Effector CD4-positive, alpha-beta T cell (primary cell): ENCODE results near the gene DZIP1L.

Experiments used
- DNase-seq: peaks from one replicate; pipeline ENCODE4 v3.0.0-alpha.2; 2020

Gene DZIP1L

GRCh38 chr3:138030734-138031280 is 84.6 kb downstream of the DZIP1L start:
- DNase-seq, result no peak

GRCh38 chr3:138027821-138028220 is 87.6 kb downstream of the DZIP1L start:
- DNase-seq, result no peak

- DNase-seq, result no peak
Measured at GRCh38 chr3:138025553-138025952, 89.9 kb downstream of the DZIP1L start.

- DNase-seq, result no peak
Measured at GRCh38 chr3:138023754-138024153, 91.7 kb downstream of the DZIP1L start.

DNA sequence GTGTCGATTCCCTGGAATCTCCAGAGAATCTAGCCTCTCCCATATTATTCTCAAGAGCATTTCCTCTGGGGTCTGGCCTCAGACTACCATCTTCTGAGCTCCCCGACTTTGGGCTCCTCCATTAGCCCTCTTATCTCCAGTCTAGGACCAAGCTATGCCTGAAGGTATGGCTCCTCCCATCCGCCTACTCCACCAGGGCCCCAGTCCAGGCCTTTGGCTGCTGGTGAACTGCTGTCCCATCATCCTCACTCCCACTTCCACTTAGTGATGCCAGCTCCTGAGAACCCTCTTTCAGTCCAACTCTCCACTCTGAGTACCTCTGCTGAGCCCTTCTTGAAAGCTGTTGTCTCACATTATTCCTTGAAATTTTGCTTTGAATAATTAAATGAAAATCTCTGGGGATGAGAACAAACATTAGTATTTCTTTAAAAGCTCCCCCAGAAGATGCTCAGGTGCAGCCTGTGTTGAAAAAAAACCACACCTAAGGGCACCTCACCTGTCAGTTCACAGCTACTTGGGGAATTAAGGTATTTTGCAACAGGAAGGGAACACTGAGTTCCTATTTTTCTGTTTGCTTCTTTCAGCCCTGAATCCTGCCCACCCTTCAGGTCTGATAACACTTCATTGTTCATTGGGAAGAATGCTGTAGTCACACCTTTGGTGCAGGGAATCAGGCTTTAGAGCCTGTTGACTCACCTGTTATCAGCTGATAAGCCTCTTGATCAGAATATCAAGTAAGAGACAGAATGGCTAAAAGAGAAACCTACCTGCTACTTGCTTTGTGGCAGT is 95.9 kb downstream of the DZIP1L start:
- DNase-seq, result no peak

GRCh38 chr3:138016065-138016464 is 99.3 kb downstream of the DZIP1L start:
- DNase-seq, result no peak

DNA sequence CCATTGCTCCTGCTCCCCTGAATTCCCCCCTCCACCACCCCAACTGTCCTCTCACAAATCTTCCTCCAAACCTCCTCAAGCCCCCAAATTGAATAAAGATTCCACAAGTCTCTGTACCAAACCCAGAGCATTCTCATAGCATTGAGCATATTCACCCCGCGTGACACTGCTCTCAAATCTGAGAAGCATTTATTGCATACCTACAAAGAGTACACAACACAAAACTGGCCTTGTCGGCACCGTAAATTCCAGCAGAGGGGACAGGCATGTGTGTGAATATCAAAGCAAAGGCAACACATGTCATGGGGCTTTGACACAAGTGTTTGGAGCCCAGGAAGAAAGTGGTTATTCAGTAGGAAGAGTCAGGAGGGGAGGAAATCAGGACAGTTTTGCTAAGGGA is 102.9 kb downstream of the DZIP1L start:
- no peak for DNase-seq
